ENCODE measurements around the gene SNX3.

DNA sequence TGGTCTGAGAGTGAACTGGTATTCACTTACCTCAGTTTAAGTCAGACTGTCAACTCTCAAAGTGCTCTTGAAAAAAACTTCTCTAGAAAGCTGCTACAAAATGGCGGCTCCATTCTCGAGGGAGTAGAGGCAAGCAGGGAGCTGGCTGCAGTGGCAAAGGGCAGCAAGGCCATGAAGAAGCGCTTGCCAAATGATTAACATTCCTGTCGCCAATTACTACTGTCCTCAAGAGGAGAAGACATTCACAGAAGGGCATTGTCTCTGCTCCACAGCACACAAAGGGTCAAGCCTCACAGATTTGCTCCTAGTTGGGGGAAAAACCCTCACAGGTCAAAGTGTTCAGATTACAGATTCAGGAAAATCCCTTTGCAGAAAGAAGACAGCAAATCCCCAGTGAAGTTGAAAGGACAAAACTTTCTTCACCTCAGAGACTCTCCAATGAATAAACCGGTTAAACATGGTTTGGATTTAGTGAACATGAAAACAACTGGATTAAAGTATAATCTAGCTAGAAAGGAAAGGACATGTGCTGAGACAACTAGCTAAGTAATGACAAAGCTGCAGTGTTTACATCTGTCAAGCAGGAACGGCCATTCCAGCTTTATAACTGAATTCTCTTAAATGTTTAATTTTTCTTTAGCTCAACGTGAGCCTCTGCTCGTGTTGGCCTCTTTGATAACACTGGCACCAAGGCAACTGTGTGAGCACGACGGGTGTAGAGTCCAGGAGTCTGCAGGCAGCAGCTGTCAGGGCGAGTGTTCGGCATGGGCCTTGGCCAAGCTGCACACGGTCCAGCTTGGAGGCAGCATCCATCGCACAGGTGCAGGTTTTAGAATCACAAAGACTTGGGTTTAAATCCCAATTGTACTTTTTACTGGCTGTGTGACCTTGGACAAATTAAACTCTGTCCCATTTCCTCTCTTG is 57.4 kb downstream of the SNX3 start:
- TF ChIP-seq CTCF (conservative IDR thresholded peaks at IDR 0.05 in 1 of 2, IDR thresholded peaks at IDR 0.05 in 1 of 2; ENCODE audit: extremely low read depth in 1 of 2, insufficient read depth in 1 of 2, low read depth in 1 of 2, low read length in 2 of 2) (no peak), EZH2 (IDR thresholded peaks at IDR 0.05; ENCODE audit: borderline replicate concordance, low read length) (no peak)

Data from mammary epithelial cell (primary cell).